ENCODE data around the gene ANAPC16. TPM values are rescaled to one million over a fixed set of nuclear protein-coding genes. Genes with fewer than 3 reads are reported as not detected.
"Not testable (repeated sequence)": the region's sequence is repeated elsewhere in the genome, so short reads cannot be mapped to it uniquely, and the experiment has no call there.

ANAPC16 gene
- total RNA-seq, 2 experiments from 2014 or later: 71.0 to 81.8 TPM

- H3K9me3 Mint-ChIP-seq: no peaks in the 10 kb centered on the region
- H3K27ac Mint-ChIP-seq: peak overlapping the region; percentile 66
- H3K36me3 Mint-ChIP-seq: peaks cover 7% of the 10 kb centered on the region
- H3K27me3 Mint-ChIP-seq: no peaks in the 10 kb centered on the region
- peaks cover 81% of the 10 kb centered on the region for H3K4me1 Mint-ChIP-seq
- no peak for DNase-seq
- no peak overlapping the region for H3K4me3 Mint-ChIP-seq
Observed at GRCh38 chr10:72244573-72245038, 28.8 kb downstream of the ANAPC16 start.

- Mint-ChIP-seq H3K27ac (peak overlapping the region; percentile 76), H3K4me3 (peak overlapping the region; percentile 11), H3K9me3 (no peaks in the 10 kb centered on the region), H3K36me3 (peaks cover 6% of the 10 kb centered on the region), H3K4me1 (peaks cover 87% of the 10 kb centered on the region), H3K27me3 (no peaks in the 10 kb centered on the region)
- peak; percentile 12 for DNase-seq
Observed at GRCh38 chr10:72245949-72246525, 30.2 kb downstream of the ANAPC16 start.

- Mint-ChIP-seq H3K27me3 (no peaks in the 10 kb centered on the region), H3K9me3 (no peaks in the 10 kb centered on the region)
Observed at GRCh38 chr10:72248468-72249151, 32.8 kb downstream of the ANAPC16 start.

GRCh38 chr10:72249176-72249862 lies 33.5 kb downstream of the ANAPC16 start:
- Mint-ChIP-seq H3K4me1 (peaks cover 78% of the 10 kb centered on the region), H3K4me3 (peak overlapping the region; percentile 78), H3K27ac (peak overlapping the region; percentile 92)
- H3K9me3 Mint-ChIP-seq, H3K27me3 Mint-ChIP-seq, DNase-seq, H3K36me3 Mint-ChIP-seq: not testable (repeated sequence)

More at GRCh38 chr10:72248468-72249151, 32.8 kb downstream of the ANAPC16 start:
- peak overlapping the region; percentile 78 for H3K4me3 Mint-ChIP-seq
- DNase-seq: peak; percentile 78
- peak overlapping the region; percentile 92 for H3K27ac Mint-ChIP-seq
- peaks cover 3% of the 10 kb centered on the region for H3K36me3 Mint-ChIP-seq
- peaks cover 82% of the 10 kb centered on the region for H3K4me1 Mint-ChIP-seq

GRCh38 chr10:72250666-72251065 lies 34.9 kb downstream of the ANAPC16 start:
- Mint-ChIP-seq H3K27me3 (no peaks in the 10 kb centered on the region), H3K4me3 (peak overlapping the region; percentile 32), H3K27ac (peak overlapping the region; percentile 82), H3K9me3 (no peaks in the 10 kb centered on the region), H3K4me1 (peaks cover 77% of the 10 kb centered on the region), H3K36me3 (peaks cover 3% of the 10 kb centered on the region)
- DNase-seq: no peak

GRCh38 chr10:72251635-72252034 lies 35.8 kb downstream of the ANAPC16 start:
- Mint-ChIP-seq H3K9me3 (no peaks in the 10 kb centered on the region), H3K27me3 (no peaks in the 10 kb centered on the region), H3K27ac (no peak overlapping the region), H3K4me3 (no peak overlapping the region), H3K36me3 (peaks cover 3% of the 10 kb centered on the region), H3K4me1 (peaks cover 77% of the 10 kb centered on the region)
- DNase-seq: no peak

GRCh38 chr10:72252972-72253371 lies 37.2 kb downstream of the ANAPC16 start:
- H3K36me3 Mint-ChIP-seq: peaks cover 3% of the 10 kb centered on the region
- peaks cover 72% of the 10 kb centered on the region for H3K4me1 Mint-ChIP-seq
- peak overlapping the region; percentile 23 for H3K27ac Mint-ChIP-seq
- no peak for DNase-seq
- H3K4me3 Mint-ChIP-seq: no peak overlapping the region
- no peaks in the 10 kb centered on the region for H3K27me3 Mint-ChIP-seq
- H3K9me3 Mint-ChIP-seq: peaks cover 1% of the 10 kb centered on the region

- Mint-ChIP-seq H3K27ac (peak overlapping the region; percentile 23), H3K4me3 (no peak overlapping the region), H3K4me1 (peaks cover 67% of the 10 kb centered on the region), H3K36me3 (peaks cover 3% of the 10 kb centered on the region), H3K27me3 (no peaks in the 10 kb centered on the region), H3K9me3 (peaks cover 1% of the 10 kb centered on the region)
- no peak for DNase-seq
Observed at GRCh38 chr10:72253578-72253977, 37.8 kb downstream of the ANAPC16 start.

GRCh38 chr10:72254813-72255568 lies 39.2 kb downstream of the ANAPC16 start:
- no peaks in the 10 kb centered on the region for H3K27me3 Mint-ChIP-seq
- peaks cover 1% of the 10 kb centered on the region for H3K9me3 Mint-ChIP-seq
- peak overlapping the region; percentile 93 for H3K27ac Mint-ChIP-seq
- peak overlapping the region; percentile 68 for H3K4me3 Mint-ChIP-seq
- H3K36me3 Mint-ChIP-seq: peaks cover 3% of the 10 kb centered on the region
- peak; percentile 60 for DNase-seq
- H3K4me1 Mint-ChIP-seq: peaks cover 71% of the 10 kb centered on the region

- DNase-seq: no peak
- H3K36me3 Mint-ChIP-seq: peaks cover 3% of the 10 kb centered on the region
- no peak overlapping the region for H3K4me3 Mint-ChIP-seq
- H3K9me3 Mint-ChIP-seq: peaks cover 1% of the 10 kb centered on the region
- H3K27ac Mint-ChIP-seq: peak overlapping the region; percentile 81
- H3K27me3 Mint-ChIP-seq: no peaks in the 10 kb centered on the region
- peaks cover 72% of the 10 kb centered on the region for H3K4me1 Mint-ChIP-seq
Observed at GRCh38 chr10:72255977-72256729, 40.3 kb downstream of the ANAPC16 start.

- DNase-seq: no peak
- peak overlapping the region; percentile 61 for H3K27ac Mint-ChIP-seq
- peak overlapping the region; percentile 36 for H3K4me3 Mint-ChIP-seq
- H3K4me1 Mint-ChIP-seq: peaks cover 73% of the 10 kb centered on the region
- no peaks in the 10 kb centered on the region for H3K36me3 Mint-ChIP-seq
- H3K9me3 Mint-ChIP-seq: peaks cover 1% of the 10 kb centered on the region
- no peaks in the 10 kb centered on the region for H3K27me3 Mint-ChIP-seq
Observed at GRCh38 chr10:72257051-72257892, 41.5 kb downstream of the ANAPC16 start.

- Mint-ChIP-seq H3K4me1 (peaks cover 67% of the 10 kb centered on the region), H3K27ac (peak overlapping the region; percentile 46), H3K36me3 (no peaks in the 10 kb centered on the region), H3K9me3 (peaks cover 1% of the 10 kb centered on the region), H3K4me3 (peak overlapping the region; percentile 4), H3K27me3 (no peaks in the 10 kb centered on the region)
- no peak for DNase-seq
Observed at GRCh38 chr10:72258617-72259016, 42.8 kb downstream of the ANAPC16 start.

GRCh38 chr10:72259491-72260238 lies 43.9 kb downstream of the ANAPC16 start:
- no peaks in the 10 kb centered on the region for H3K36me3 Mint-ChIP-seq
- peaks cover 1% of the 10 kb centered on the region for H3K9me3 Mint-ChIP-seq
- no peaks in the 10 kb centered on the region for H3K27me3 Mint-ChIP-seq
- H3K4me3 Mint-ChIP-seq: peak overlapping the region; percentile 83
- peak; percentile 46 for DNase-seq
- peaks cover 68% of the 10 kb centered on the region for H3K4me1 Mint-ChIP-seq
- H3K27ac Mint-ChIP-seq: peak overlapping the region; percentile 99
